Naive thymus-derived CD4-positive, alpha-beta T cell (primary cell): ENCODE measurements around the gene ZKSCAN8. TPM values are rescaled to one million over a fixed set of nuclear protein-coding genes. Genes with fewer than 3 reads are reported as not detected.

Source experiments
- ATAC-seq: fragments of 150-1000 bp; cut with Tn5 transposase; 2 replicates; pipeline ENCODE4 v1.10.0; 2021; ENCODE audit warnings: mild to moderate bottlenecking, moderate library complexity
- CTCF ChIA-PET: fragments of 350-600 bp; sonication (Branson Sonifier 250); formaldehyde crosslinking; loops from one replicate; lab custom pipeline; 2021; ENCODE audit warnings: antibody characterized with exemption; lab: Charles Lee
- POLR2A ChIA-PET: fragments of 350-600 bp; sonication (Branson Sonifier 250); formaldehyde crosslinking; loops from one replicate; lab custom pipeline; 2021; ENCODE audit warnings: antibody characterized with exemption, inconsistent platforms; lab: Charles Lee
- DNase-seq, 9 donors: peaks; one replicate each; pipeline versions ENCODE4 v3.0.0 to v3.0.0-alpha.2; 2020 to 2022; ENCODE audit warnings: mixed read lengths in 1 of 9
- H3K27ac ChIP-seq: one replicate; pipeline ENCODE4 v1.7.0; 2013; ENCODE audit warnings: mild to moderate bottlenecking, low read depth, low read length, moderate library complexity
- H3K27me3 ChIP-seq, 2 donors: one replicate each; pipeline ENCODE4 v1.7.0; 2013; ENCODE audit warnings: low read length in 2 of 2, mild to moderate bottlenecking in 2 of 2, moderate library complexity in 2 of 2; ENCODE audit not compliant: control insufficient read depth in 2 of 2, insufficient read depth in 2 of 2
- H3K36me3 ChIP-seq, 3 experiments: 1 replicate in 2 of 3; 2 replicates in 1 of 3; pipeline ENCODE4 v1.7.0; 2013; ENCODE audit warnings: low read length in 3 of 3, mild to moderate bottlenecking in 3 of 3, moderate library complexity in 1 of 3; ENCODE audit not compliant: insufficient read depth in 3 of 3, control insufficient read depth in 2 of 3
- H3K4me1 ChIP-seq, 2 donors: one replicate each; pipeline ENCODE4 v1.7.0; 2013; ENCODE audit warnings: low read length in 2 of 2, mild to moderate bottlenecking in 2 of 2, moderate library complexity in 1 of 2; ENCODE audit not compliant: control insufficient read depth in 2 of 2, insufficient read depth in 2 of 2
- H3K4me3 ChIP-seq: 2 replicates; pipeline ENCODE4 v1.7.0; 2013; ENCODE audit warnings: mild to moderate bottlenecking, low read length
- H3K9me3 ChIP-seq, 3 experiments: 1 replicate in 2 of 3; 2 replicates in 1 of 3; pipeline ENCODE4 v1.7.0; 2013; ENCODE audit warnings: low read length in 3 of 3; ENCODE audit not compliant: control insufficient read depth in 2 of 3
- H3K27ac Mint-ChIP-seq, 9 donors: one replicate each; pipeline ENCODE4 v1.8.0; 2020 to 2022; ENCODE audit warnings: mixed read lengths in 9 of 9, mild to moderate bottlenecking in 8 of 9, moderate library complexity in 5 of 9, inconsistent platforms in 2 of 9
- H3K27me3 Mint-ChIP-seq, 5 donors: one replicate each; pipeline ENCODE4 v1.8.0; 2021 to 2022; ENCODE audit warnings: mixed read lengths in 5 of 5, mild to moderate bottlenecking in 1 of 5
- H3K36me3 Mint-ChIP-seq, 5 donors: one replicate each; pipeline ENCODE4 v1.8.0; 2020 to 2022; ENCODE audit warnings: mixed read lengths in 5 of 5, mild to moderate bottlenecking in 3 of 5, inconsistent platforms in 1 of 5
- H3K4me1 Mint-ChIP-seq, 7 donors: one replicate each; pipeline ENCODE4 v1.8.0; 2020 to 2022; ENCODE audit warnings: mixed read lengths in 7 of 7, mild to moderate bottlenecking in 3 of 7, inconsistent platforms in 1 of 7
- H3K4me3 Mint-ChIP-seq, 10 donors: one replicate each; pipeline ENCODE4 v1.8.0; 2020 to 2022; ENCODE audit warnings: mild to moderate bottlenecking in 10 of 10, mixed read lengths in 10 of 10, moderate library complexity in 6 of 10, inconsistent platforms in 2 of 10
- H3K9me3 Mint-ChIP-seq, 11 donors: one replicate each; pipeline ENCODE4 v1.8.0; 2020 to 2022; ENCODE audit warnings: mixed read lengths in 11 of 11, mild to moderate bottlenecking in 4 of 11, inconsistent platforms in 1 of 11, moderate library complexity in 1 of 11
- intact Hi-C, 2 donors: fragments of 100-400 bp; cut with micrococcal nuclease; formaldehyde crosslinking; loops; one replicate each; pipeline ENCODE4 v1.15.1; 2023
- polyA plus RNA-seq, 2 donors: library from polyadenylated mRNA; unstranded; fragments of 300-500 nt; fragmentation: Illumina TruSeq; gene quantifications; one replicate each; pipeline ENCODE4 v1.2.3, GENCODE V29; 2021
- total RNA-seq, 6 experiments: library from RNA in 5 of 6; stranded (reverse) in 5 of 6; gene quantifications; 1 replicate in 5 of 6; 2 replicates in 1 of 6; pipeline ENCODE4 v1.2.3 and lab custom pipeline; 2021 to 2026

Gene ZKSCAN8
- total and polyA plus RNA-seq, 7 experiments from 2014 or later = 0.52 to 46.7 (median 25.0) TPM

- H3K9me3 Mint-ChIP-seq = peaks cover 0 to 30% (median 5%) of the 10 kb centered on the region in 11 donors
- peaks cover 8 to 17% (median 16%) of the 10 kb centered on the region in 7 donors for H3K4me1 Mint-ChIP-seq
- DNase-seq = no peak
- intact Hi-C loops = no loop called here
- H3K9me3 ChIP-seq = no peaks in the 10 kb centered on the region
- no peak for ATAC-seq
- H3K27ac ChIP-seq = no peak overlapping the region
- H3K4me1 ChIP-seq = peaks cover 0 to 11% of the 10 kb centered on the region in 2 donors
- H3K36me3 Mint-ChIP-seq = peaks cover 40 to 78% (median 55%) of the 10 kb centered on the region in 5 donors
- no peak overlapping the region for H3K4me3 ChIP-seq
- no peak overlapping the region for H3K4me3 Mint-ChIP-seq
- H3K27ac Mint-ChIP-seq = no peak overlapping the region
- H3K27me3 Mint-ChIP-seq = no peaks in the 10 kb centered on the region
- H3K27me3 ChIP-seq = no peaks in the 10 kb centered on the region
- ChIA-PET POLR2A (no interaction called here), CTCF (no interaction called here)
- peaks cover 5 to 26% (median 8%) of the 10 kb centered on the region in 3 experiments for H3K36me3 ChIP-seq
Measured at GRCh38 chr6:28158318-28158717, 16.6 kb downstream of the ZKSCAN8 start.

GRCh38 chr6:28159029-28159607 is 17.4 kb downstream of the ZKSCAN8 start:
- intact Hi-C loops = no loop called here

DNA sequence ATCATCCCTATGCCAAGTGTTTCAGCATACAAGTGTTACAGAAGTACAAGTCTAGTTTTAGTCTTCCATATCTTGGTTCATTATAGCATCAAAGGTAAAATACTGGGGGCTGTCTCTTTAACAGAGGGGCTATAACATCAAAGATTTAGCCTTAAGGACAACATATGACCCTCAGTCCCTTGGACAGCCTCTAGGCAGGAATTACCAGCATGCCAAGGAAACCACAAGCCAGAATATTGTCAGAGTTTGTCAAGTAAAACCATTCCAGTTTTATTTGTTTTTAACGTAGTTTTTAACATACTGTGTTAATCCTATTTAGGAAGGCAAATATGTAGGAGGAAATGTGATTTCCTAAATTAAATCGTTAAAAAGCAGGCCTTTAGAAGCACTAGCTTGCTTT is 18.6 kb downstream of the ZKSCAN8 start:
- peak overlapping the region in 1 of 10 donors; percentile 6 for H3K4me3 Mint-ChIP-seq

More at GRCh38 chr6:28159029-28159607, 17.4 kb downstream of the ZKSCAN8 start:
- Mint-ChIP-seq H3K27ac (peak overlapping the region in 1 of 9 donors; percentile 67), H3K4me1 (peaks cover 8 to 17% (median 16%) of the 10 kb centered on the region in 7 donors), H3K4me3 (no peak overlapping the region), H3K36me3 (peaks cover 37 to 70% (median 49%) of the 10 kb centered on the region in 5 donors), H3K9me3 (peaks cover 0 to 23% (median 5%) of the 10 kb centered on the region in 11 donors), H3K27me3 (no peaks in the 10 kb centered on the region)
- DNase-seq = no peak
- H3K4me1 ChIP-seq = peaks cover 0 to 11% of the 10 kb centered on the region in 2 donors
- ChIA-PET POLR2A (no interaction called here), CTCF (no interaction called here)
- no peaks in the 10 kb centered on the region for H3K27me3 ChIP-seq
- H3K4me3 ChIP-seq = no peak overlapping the region
- H3K9me3 ChIP-seq = no peaks in the 10 kb centered on the region
- no peak for ATAC-seq
- H3K36me3 ChIP-seq = peaks cover 0 to 18% (median 6%) of the 10 kb centered on the region in 3 experiments
- no peak overlapping the region for H3K27ac ChIP-seq

DNA sequence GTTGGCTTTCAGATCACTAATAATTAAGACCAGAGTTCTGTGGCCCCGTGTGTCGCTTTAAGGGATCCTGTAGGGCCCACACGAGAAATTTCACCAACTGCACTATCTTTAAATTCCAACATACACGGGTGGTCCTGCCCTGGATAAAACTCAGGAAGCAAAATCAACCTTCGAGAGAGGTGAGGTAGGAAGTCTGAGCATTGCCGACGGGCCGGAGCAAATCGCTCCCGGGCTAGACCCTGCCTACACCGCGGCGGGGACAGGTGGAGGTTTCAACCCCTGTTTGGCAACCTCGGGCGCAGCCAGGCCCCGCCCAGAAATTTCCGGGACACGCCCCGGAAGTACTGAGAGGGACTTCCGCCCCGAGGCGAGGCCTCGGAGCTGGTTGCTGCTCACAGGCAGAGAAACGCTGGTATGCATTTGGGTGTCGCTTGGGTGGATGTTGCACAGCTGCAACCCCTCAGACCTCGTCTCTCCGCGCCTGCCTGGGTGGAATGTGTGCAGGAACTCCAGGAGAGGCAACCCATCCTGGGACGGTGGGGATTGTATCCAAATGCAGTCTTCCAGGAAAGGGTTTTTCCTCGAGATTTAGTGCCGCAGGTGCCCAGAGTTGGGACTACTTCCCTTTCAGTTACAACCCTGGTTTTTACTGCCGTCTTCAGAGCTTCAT is 19.9 kb downstream of the ZKSCAN8 start:
- Mint-ChIP-seq H3K36me3 (peaks cover 23 to 54% (median 37%) of the 10 kb centered on the region in 5 donors), H3K4me1 (peaks cover 8 to 17% (median 16%) of the 10 kb centered on the region in 7 donors), H3K4me3 (peak overlapping the region; percentile 64 to 85 (median 79)), H3K27ac (peak overlapping the region in 8 of 9 donors; percentile 5 to 77 (median 46)), H3K9me3 (peaks cover 0 to 16% (median 5%) of the 10 kb centered on the region in 11 donors), H3K27me3 (peaks cover 0 to 8% (median 5%) of the 10 kb centered on the region in 5 donors)
- ATAC-seq (peak; percentile 97), DNase-seq (peak; percentile 63 to 88 (median 80))
- peak overlapping the region; percentile 15 for H3K27ac ChIP-seq
- intact Hi-C loops = loop anchor here in 1 of 2 donors (1.0 kb wide), 1 partner anchor 20 kb away; the partner anchor contains the start of gene ZKSCAN8
- H3K4me1 ChIP-seq = peaks cover 0 to 11% of the 10 kb centered on the region in 2 donors
- H3K27me3 ChIP-seq = no peaks in the 10 kb centered on the region
- ChIA-PET CTCF (no interaction called here), POLR2A (interaction anchor here (0.6 to 1.0 kb wide), 4 partner anchors 20 to 779 kb away, joined by 3 to 4 read pairs (median 3); partner anchors contain the start of genes ZKSCAN8 and ZSCAN26)
- peak overlapping the region; percentile 54 for H3K4me3 ChIP-seq
- H3K36me3 ChIP-seq = no peaks in the 10 kb centered on the region
- H3K9me3 ChIP-seq = no peaks in the 10 kb centered on the region

More for the DNA sequence above, 18.6 kb downstream of the ZKSCAN8 start:
- Mint-ChIP-seq H3K4me1 (peaks cover 8 to 17% (median 16%) of the 10 kb centered on the region in 7 donors), H3K27me3 (peaks cover 0 to 3% (median 3%) of the 10 kb centered on the region in 5 donors), H3K36me3 (peaks cover 28 to 62% (median 40%) of the 10 kb centered on the region in 5 donors), H3K27ac (no peak overlapping the region), H3K9me3 (peaks cover 0 to 19% (median 5%) of the 10 kb centered on the region in 11 donors)
- DNase-seq (no peak), ATAC-seq (no peak)
- Histone ChIP-seq H3K4me1 (peaks cover 0 to 11% of the 10 kb centered on the region in 2 donors), H3K4me3 (no peak overlapping the region), H3K27me3 (no peaks in the 10 kb centered on the region), H3K9me3 (no peaks in the 10 kb centered on the region), H3K27ac (no peak overlapping the region), H3K36me3 (peaks cover 0 to 7% (median under 1%) of the 10 kb centered on the region in 3 experiments)
- CTCF ChIA-PET = no interaction called here
- intact Hi-C loops = no loop called here
- POLR2A ChIA-PET = interaction anchor here (0.8 kb wide), 1 partner anchor 107 kb away, joined by 4 read pairs; the partner anchor contains the start of gene ZSCAN26

- H3K27me3 ChIP-seq = no peaks in the 10 kb centered on the region
- H3K36me3 Mint-ChIP-seq = peaks cover 5 to 22% (median 20%) of the 10 kb centered on the region in 5 donors
- H3K27me3 Mint-ChIP-seq = peaks cover 0 to 14% (median 8%) of the 10 kb centered on the region in 5 donors
- H3K4me3 ChIP-seq = no peak overlapping the region
- H3K9me3 Mint-ChIP-seq = peaks cover 0 to 11% (median 5%) of the 10 kb centered on the region in 11 donors
- no peaks in the 10 kb centered on the region for H3K9me3 ChIP-seq
- no peak overlapping the region for H3K27ac Mint-ChIP-seq
- peaks cover 8 to 17% (median 16%) of the 10 kb centered on the region in 7 donors for H3K4me1 Mint-ChIP-seq
- intact Hi-C loops = no loop called here
- ChIA-PET CTCF (no interaction called here), POLR2A (no interaction called here)
- H3K4me1 ChIP-seq = peaks cover 0 to 11% of the 10 kb centered on the region in 2 donors
- ATAC-seq (no peak), DNase-seq (no peak)
- no peak overlapping the region for H3K4me3 Mint-ChIP-seq
- H3K27ac ChIP-seq = no peak overlapping the region
- H3K36me3 ChIP-seq = no peaks in the 10 kb centered on the region
Measured at GRCh38 chr6:28165563-28165962, 23.9 kb downstream of the ZKSCAN8 start.

DNA sequence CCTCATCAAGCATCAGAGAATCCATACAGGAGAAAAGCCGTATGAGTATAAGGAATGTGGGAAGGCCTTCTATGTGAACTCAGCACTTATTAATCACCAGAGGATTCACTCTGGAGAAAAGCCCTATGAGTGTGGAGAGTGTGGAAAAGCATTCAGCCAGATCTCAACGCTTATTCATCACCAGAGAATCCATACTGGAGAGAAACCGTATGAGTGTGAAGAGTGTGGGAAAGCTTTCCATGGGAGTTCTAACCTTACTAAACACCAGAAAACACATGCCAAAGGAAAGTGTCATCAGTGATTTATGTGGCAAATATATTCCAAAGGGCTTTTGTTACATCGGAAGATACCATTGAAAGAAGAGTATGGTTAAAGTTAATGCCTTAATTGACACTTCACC is 25.4 kb downstream of the ZKSCAN8 start:
- Mint-ChIP-seq H3K9me3 (peaks cover 0 to 11% (median 4%) of the 10 kb centered on the region in 11 donors), H3K36me3 (peaks cover 5 to 27% (median 18%) of the 10 kb centered on the region in 5 donors), H3K4me1 (peaks cover 3 to 8% (median 5%) of the 10 kb centered on the region in 7 donors), H3K4me3 (no peak overlapping the region), H3K27me3 (peaks cover 0 to 14% (median 8%) of the 10 kb centered on the region in 5 donors), H3K27ac (no peak overlapping the region)
- intact Hi-C loops = no loop called here
- Histone ChIP-seq H3K4me1 (no peaks in the 10 kb centered on the region), H3K9me3 (no peaks in the 10 kb centered on the region), H3K36me3 (no peaks in the 10 kb centered on the region), H3K27ac (no peak overlapping the region), H3K27me3 (no peaks in the 10 kb centered on the region), H3K4me3 (no peak overlapping the region)
- ChIA-PET CTCF (no interaction called here), POLR2A (no interaction called here)
- ATAC-seq (no peak), DNase-seq (no peak)
